Measurements from ENCODE around the gene DRAM2. TPM values are rescaled to one million over a fixed set of nuclear protein-coding genes. Genes with fewer than 3 reads are reported as not detected.

Gene DRAM2
- total RNA-seq, 2 experiments from 2014 or later: 35.7 to 38.7 TPM

DNA sequence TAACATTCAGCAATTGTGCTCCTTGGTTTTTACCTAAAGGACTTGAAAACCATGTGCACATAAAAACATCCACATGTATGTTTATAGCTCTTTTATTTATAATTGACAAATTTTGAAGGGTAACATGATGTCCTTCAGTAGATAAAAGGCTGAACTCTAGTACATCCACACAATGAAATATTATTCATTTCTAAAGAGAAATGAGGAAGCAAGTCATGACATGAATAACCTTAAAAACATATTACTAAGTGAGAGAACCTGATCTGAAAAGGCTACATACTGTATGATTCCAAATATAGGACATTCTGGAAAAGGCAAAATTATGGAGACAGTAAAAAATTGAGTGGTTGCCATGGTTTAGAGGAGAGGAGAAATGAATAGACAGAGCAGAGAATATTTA is 50.3 kb downstream of the DRAM2 start:
- H3K36me3 ChIP-seq (ENCODE audit: insufficient read depth, low read length): no peaks in the 10 kb centered on the region
- DNase-seq (no peak), ATAC-seq (ENCODE audit: poor library complexity) (no peak)
- H3K27ac Mint-ChIP-seq: no peak overlapping the region
- no peaks in the 10 kb centered on the region for H3K9me3 Mint-ChIP-seq
- H3K27ac ChIP-seq (ENCODE audit: low read depth in 1 of 2, low read length in 2 of 2): no peak overlapping the region
- peaks cover 0 to 8% of the 10 kb centered on the region in 2 experiments for H3K27me3 ChIP-seq (ENCODE audit: control insufficient read depth in 1 of 2, insufficient read depth in 2 of 2, low read length in 2 of 2)
- POLR2A ChIA-PET: no interaction called here
- TF ChIP-seq, protein P1, sequence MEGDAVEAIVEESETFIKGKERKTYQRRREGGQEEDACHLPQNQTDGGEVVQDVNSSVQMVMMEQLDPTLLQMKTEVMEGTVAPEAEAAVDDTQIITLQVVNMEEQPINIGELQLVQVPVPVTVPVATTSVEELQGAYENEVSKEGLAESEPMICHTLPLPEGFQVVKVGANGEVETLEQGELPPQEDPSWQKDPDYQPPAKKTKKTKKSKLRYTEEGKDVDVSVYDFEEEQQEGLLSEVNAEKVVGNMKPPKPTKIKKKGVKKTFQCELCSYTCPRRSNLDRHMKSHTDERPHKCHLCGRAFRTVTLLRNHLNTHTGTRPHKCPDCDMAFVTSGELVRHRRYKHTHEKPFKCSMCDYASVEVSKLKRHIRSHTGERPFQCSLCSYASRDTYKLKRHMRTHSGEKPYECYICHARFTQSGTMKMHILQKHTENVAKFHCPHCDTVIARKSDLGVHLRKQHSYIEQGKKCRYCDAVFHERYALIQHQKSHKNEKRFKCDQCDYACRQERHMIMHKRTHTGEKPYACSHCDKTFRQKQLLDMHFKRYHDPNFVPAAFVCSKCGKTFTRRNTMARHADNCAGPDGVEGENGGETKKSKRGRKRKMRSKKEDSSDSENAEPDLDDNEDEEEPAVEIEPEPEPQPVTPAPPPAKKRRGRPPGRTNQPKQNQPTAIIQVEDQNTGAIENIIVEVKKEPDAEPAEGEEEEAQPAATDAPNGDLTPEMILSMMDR (IDR thresholded peaks at IDR 0.05): no peak
- no peak overlapping the region for H3K4me3 Mint-ChIP-seq
- no peak overlapping the region for H3K4me3 ChIP-seq (ENCODE audit: low read length)
- intact Hi-C loops (cut with DNase I, micrococcal nuclease): no loop called here
- peaks cover under 1% of the 10 kb centered on the region for H3K36me3 Mint-ChIP-seq (ENCODE audit: low read depth)
- no peaks in the 10 kb centered on the region for H3K4me1 Mint-ChIP-seq (ENCODE audit: low read depth)
- H3K4me1 ChIP-seq (ENCODE audit: insufficient read depth, low read length): no peaks in the 10 kb centered on the region
- CTCF ChIA-PET: no interaction called here
- no peaks in the 10 kb centered on the region for H3K9me3 ChIP-seq (ENCODE audit: control insufficient read depth in 1 of 2, insufficient read depth in 1 of 2, low read length in 2 of 2)
- H3K27me3 Mint-ChIP-seq: peaks cover 12% of the 10 kb centered on the region

GRCh38 chr1:111085676-111086075 is 54.2 kb downstream of the DRAM2 start:
- H3K27me3 Mint-ChIP-seq: peaks cover 32% of the 10 kb centered on the region
- no peaks in the 10 kb centered on the region for H3K4me1 ChIP-seq (ENCODE audit: insufficient read depth, low read length)
- H3K4me3 ChIP-seq (ENCODE audit: low read length): no peak overlapping the region
- H3K9me3 Mint-ChIP-seq: peaks cover 4% of the 10 kb centered on the region
- H3K4me1 Mint-ChIP-seq (ENCODE audit: low read depth): no peaks in the 10 kb centered on the region
- no peaks in the 10 kb centered on the region for H3K9me3 ChIP-seq (ENCODE audit: control insufficient read depth in 1 of 2, insufficient read depth in 1 of 2, low read length in 2 of 2)
- ATAC-seq (ENCODE audit: poor library complexity) (no peak), DNase-seq (no peak)
- H3K36me3 Mint-ChIP-seq (ENCODE audit: low read depth): no peaks in the 10 kb centered on the region
- H3K27ac Mint-ChIP-seq: no peak overlapping the region
- ChIA-PET POLR2A (no interaction called here), CTCF (no interaction called here)
- peaks cover 0 to 8% of the 10 kb centered on the region in 2 experiments for H3K27me3 ChIP-seq (ENCODE audit: control insufficient read depth in 1 of 2, insufficient read depth in 2 of 2, low read length in 2 of 2)
- intact Hi-C loops (cut with DNase I, micrococcal nuclease): no loop called here
- no peak overlapping the region for H3K4me3 Mint-ChIP-seq
- H3K27ac ChIP-seq (ENCODE audit: low read depth in 1 of 2, low read length in 2 of 2): no peak overlapping the region
- no peaks in the 10 kb centered on the region for H3K36me3 ChIP-seq (ENCODE audit: insufficient read depth, low read length)
- TF ChIP-seq, protein P1 (IDR thresholded peaks at IDR 0.05): no peak

- Mint-ChIP-seq H3K36me3 (ENCODE audit: low read depth) (no peaks in the 10 kb centered on the region), H3K27me3 (peaks cover 32% of the 10 kb centered on the region), H3K9me3 (peaks cover 4% of the 10 kb centered on the region), H3K4me1 (ENCODE audit: low read depth) (no peaks in the 10 kb centered on the region), H3K4me3 (no peak overlapping the region), H3K27ac (no peak overlapping the region)
- ChIA-PET POLR2A (no interaction called here), CTCF (no interaction called here)
- H3K4me3 ChIP-seq (ENCODE audit: low read length): no peak overlapping the region
- intact Hi-C loops (cut with DNase I, micrococcal nuclease): no loop called here
- H3K36me3 ChIP-seq (ENCODE audit: insufficient read depth, low read length): no peaks in the 10 kb centered on the region
- no peaks in the 10 kb centered on the region for H3K4me1 ChIP-seq (ENCODE audit: insufficient read depth, low read length)
- TF ChIP-seq, protein P1 (IDR thresholded peaks at IDR 0.05): no peak
- DNase-seq (no peak), ATAC-seq (ENCODE audit: poor library complexity) (no peak)
- no peak overlapping the region for H3K27ac ChIP-seq (ENCODE audit: low read depth in 1 of 2, low read length in 2 of 2)
- peaks cover 0 to 8% of the 10 kb centered on the region in 2 experiments for H3K27me3 ChIP-seq (ENCODE audit: control insufficient read depth in 1 of 2, insufficient read depth in 2 of 2, low read length in 2 of 2)
- no peaks in the 10 kb centered on the region for H3K9me3 ChIP-seq (ENCODE audit: control insufficient read depth in 1 of 2, insufficient read depth in 1 of 2, low read length in 2 of 2)
Measured at GRCh38 chr1:111084999-111085398, 54.9 kb downstream of the DRAM2 start.
